ENCODE data around the gene SEBOX.

SEBOX gene, protein sequence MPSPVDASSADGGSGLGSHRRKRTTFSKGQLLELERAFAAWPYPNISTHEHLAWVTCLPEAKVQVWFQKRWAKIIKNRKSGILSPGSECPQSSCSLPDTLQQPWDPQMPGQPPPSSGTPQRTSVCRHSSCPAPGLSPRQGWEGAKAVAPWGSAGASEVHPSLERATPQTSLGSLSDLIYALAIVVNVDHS

GRCh38 chr17:28364665-28365363 is at the start of gene SEBOX:
SEBOX (minus strand) TSS chr17:28365199; CDS start chr17:28365151, 48 bp downstream.
- FAIRE-seq: no peak
- no peak for DNase-seq (ENCODE audit: low spot score)

DNA sequence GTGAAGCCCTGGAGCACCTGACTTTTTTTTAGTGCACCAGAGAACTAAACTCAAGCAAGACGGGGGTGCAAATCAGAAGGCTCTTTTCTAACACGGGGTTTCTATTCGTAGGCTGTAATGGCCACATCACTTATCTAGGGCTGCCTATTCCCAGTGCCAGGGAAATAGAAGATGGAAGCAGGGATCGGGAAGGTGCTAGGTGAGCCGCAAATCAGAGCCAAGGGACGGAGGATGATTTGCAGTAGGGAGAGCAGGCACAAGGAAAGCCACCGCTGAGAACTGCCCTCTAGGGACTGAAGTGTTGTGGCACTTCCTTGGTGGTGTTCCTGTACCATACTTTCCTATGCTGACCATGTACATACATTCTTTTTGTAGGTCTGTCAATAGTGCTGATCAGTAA is 48.8 kb upstream of the SEBOX start:
- FAIRE-seq: no peak
- no peak for DNase-seq (ENCODE audit: low spot score)

DNA sequence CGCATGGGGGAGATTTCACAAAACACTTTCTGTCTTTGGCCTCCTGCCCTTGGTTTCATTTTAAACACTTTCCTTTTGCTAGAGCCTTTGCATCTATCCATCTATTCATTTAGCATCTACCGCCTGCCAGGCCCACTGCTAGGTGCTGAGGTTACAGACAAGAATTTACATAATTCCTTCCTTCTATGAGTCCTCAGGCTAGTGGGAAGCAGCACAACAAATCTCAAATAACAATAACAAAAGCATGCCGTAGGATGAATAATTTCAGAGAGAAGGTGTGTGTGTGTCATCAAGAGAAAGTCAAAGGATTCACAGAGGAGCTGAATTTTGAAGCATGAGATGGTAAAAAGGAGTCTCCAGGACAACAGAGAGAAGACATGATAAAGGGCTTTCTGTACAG is 47.1 kb upstream of the SEBOX start:
- FAIRE-seq: no peak
- no peak for DNase-seq (ENCODE audit: low spot score)

GRCh38 chr17:28407974-28408306 is 42.9 kb upstream of the SEBOX start:
- no peak for DNase-seq (ENCODE audit: low spot score)
- FAIRE-seq: no peak

DNA sequence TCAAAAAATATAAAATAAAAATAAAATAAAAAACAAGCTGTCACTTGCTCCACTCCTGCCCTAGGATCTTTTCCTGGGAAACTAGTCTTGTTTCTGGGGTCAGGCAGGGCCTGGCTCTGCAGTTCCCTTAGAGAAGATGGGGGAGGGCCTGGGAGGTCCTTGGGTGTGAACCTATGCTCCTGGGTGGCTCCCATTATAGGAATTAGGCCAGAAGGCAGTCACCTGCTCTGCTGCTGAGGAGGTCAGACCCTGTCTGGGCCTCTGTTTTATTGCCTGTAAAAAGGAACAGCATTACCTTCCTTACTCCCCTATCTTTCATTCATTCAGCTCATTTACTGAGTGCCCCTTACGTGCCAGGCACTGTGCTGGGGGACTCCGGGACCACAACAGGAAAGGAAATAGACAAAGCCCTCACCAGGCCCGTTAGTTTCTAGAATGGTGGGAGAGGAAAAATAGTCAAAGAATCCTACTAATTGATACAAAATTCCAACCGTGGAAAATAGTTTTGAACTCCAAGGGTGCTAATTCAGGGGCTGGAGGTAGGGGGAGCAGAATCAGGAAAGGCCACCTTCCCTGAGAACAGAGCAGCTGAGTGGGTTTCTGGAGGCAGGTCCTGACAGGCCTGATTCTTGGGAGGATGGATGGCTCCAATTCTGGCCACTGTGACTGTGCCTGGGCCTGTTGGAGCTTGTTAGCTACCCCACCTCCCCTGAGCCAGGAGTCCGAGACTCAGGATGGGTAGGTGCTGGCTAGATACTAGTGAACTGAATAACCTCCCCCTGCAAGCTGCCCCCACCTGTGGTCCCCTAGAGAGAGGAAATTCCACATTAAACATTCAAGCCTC is 42.4 kb upstream of the SEBOX start:
- DNase-seq (ENCODE audit: low spot score): peak; percentile 26
- no peak for FAIRE-seq

DNA sequence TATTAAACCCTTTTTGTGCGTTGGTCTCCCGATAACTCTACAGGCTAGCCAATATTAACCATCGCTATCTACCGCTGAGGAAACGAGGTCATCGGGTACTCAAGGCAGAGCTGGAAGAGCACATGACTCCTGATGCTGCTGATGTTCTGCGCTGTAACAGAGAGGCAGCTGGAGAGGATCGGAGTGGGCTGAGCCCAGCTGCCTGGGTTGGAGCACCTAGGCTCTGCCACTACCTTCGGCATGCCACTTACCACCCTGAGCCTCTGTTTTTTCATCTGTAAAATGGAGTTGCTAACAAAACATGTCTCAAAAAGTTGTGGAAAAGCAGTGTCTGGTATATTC is 41.4 kb upstream of the SEBOX start:
- no peak for FAIRE-seq
- no peak for DNase-seq (ENCODE audit: low spot score)

DNA sequence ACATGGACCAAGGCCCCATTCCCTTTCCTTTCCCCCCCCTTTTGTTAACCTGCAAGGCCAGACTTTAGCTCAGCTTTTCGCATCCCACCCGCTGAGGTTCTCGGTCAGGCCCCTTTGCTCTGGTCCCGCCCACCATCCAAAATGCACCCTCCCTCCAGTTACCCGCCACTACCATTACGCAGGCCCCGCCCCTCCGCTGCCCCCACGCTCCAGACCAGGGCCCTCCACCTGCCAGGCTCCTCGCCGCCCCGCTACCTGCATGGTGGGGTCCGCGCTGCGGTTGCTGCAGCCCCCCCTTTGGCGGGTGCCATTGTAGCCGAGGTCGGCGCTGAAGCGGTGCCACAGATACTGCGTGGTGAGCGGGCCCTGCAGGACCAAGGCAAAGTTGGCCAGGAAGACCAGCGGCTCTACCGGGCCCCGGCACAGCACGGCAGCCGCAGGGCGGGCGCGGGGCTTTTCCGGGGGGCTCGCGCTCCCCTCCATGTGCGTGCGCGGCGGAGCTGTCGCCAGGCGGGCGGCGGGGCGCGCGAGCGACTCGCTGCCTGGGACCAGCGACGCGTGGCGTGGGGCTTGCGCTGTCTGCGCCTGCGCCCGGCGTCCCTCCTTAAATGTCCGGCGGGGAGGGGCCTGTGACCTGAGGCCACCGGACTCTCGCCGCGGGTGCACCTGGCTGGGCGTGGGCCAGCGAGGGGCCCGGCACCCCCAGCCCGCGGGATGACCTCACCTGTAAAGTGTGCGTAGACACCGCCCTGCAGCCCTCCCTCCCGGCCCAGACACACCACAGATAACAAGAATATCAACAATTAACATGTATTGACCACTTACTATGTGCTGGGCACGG is 40.9 kb upstream of the SEBOX start, which contains the start of gene SLC46A1:
SLC46A1 (minus strand) TSS at position 581 of the 841 bp plus-strand sequence; CDS start at position 483, 98 bp downstream.
- DNase-seq (ENCODE audit: low spot score) (peak; percentile 73), FAIRE-seq (peak; percentile 20)

- DNase-seq (ENCODE audit: low spot score) (no peak), FAIRE-seq (no peak)
These were observed 40.0 kb upstream of the SEBOX start for GRCh38 chr17:28404812-28405570.

DNA sequence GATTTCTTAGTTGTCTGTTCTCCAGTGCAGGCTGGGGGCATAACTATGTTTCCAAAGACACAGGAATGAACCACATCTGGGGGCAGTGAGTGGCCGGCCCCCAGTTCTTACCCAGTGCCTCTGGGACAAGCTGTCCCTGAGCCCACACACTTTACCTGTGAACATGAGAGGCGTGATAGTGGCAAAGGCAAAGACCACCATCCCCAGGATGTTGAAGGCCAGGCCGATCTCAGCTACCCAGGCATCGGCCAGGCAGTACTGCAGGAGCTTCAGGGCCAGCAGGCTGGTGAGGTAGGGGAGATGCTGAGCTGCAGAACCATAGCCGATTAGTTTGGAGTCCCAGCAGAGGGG is 39.4 kb upstream of the SEBOX start:
- no peak for FAIRE-seq

DNA sequence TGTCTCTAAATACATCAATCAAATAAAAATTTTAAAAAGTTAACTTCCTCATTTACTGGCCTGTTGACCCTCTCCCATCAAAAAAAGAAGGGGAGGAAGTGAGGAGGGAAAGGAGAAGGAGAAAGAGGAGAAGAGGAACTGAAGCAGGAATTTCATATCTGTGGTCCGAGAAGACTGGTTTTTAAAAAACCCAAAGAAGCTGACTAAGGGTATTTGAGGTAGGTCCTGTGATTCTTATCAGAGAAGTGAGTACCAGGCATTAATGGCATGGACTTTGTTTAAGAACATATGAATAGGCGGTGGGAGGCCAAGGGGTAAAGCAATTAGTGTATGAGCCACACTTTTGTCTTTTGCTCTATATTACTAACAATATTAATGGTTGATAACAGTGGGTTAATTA is 39.0 kb upstream of the SEBOX start:
- DNase-seq (ENCODE audit: low spot score) (no peak), FAIRE-seq (no peak)

More for the DNA sequence above, 39.4 kb upstream of the SEBOX start:
- DNase-seq (ENCODE audit: low spot score): no peak

DNA sequence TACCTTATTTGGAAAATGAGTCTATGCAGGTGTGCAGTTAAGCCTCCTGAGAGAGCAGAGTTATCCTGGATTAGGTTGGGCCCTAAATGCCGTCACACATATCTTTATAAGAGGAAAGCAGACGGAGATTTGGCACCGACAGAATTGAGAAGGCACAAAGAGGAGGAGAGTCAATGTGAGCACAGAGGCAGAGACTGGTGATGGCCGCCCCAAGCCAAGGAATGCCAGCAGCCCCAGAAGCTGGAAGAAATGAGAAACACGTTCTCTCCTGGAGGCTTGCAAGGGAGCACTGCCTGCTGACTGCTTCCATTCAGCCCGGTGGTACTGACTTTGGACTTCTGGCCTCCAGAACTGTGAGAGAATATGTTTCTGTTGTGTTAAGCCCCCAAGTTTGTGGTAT is 37.8 kb upstream of the SEBOX start:
- FAIRE-seq (no peak), DNase-seq (ENCODE audit: low spot score) (no peak)

GRCh38 chr17:28402224-28402630 is 37.2 kb upstream of the SEBOX start:
- no peak for FAIRE-seq

GRCh38 chr17:28399808-28400207 is 34.8 kb upstream of the SEBOX start:
- DNase-seq (ENCODE audit: low spot score): no peak
- no peak for FAIRE-seq

More at GRCh38 chr17:28402224-28402630, 37.2 kb upstream of the SEBOX start:
- DNase-seq (ENCODE audit: low spot score): no peak

GRCh38 chr17:28398280-28398981 is 33.4 kb upstream of the SEBOX start:
- FAIRE-seq (no peak), DNase-seq (ENCODE audit: low spot score) (no peak)

DNA sequence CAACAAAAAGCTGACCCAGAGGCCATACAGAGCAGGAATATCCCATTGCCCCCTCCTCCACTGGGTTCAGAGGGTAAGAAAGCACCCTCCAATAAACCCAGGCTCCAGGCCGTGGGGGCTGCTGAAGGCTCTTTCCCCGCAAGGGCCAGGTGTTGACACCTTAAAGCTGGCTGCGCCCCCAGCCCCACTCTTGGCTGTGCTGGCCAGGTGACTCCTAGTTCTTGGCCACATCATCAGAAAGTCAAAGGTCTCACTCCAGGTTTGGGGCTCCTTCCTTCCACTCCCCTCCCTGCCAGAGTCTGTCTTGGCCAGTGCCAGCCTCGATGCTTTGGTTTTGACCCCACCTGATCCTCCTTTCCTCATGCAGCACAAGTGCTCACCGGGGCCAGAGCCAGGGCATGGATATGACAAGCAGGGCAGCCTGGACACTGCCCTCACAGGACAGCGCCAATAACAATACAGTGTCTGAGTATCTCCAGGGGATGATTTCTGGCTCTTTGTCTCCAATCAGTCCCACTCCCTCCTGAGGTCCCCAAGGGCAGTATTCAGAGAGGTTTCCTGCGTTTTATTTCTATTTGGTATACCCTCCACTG is 32.8 kb upstream of the SEBOX start:
- no peak for FAIRE-seq

DNA sequence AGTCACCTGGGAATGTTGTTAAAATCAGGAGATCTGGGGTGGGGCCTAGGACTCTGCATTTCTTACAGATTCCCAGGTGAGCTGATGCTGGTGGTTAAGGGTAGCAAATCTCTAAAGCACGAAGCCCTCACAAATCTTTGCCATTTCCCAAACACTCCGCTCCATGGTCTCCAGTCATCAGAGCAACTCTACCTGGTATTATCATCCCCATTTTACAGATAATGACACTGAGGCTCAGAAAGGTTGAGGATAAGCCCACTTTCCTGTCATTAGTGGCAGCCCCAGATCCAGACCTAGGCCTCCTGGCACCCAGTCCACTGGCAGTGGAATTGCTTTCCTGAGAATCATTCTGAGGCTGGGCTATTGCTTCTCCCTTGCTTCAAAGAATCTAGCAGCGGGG is 32.3 kb upstream of the SEBOX start:
- no peak for FAIRE-seq
- DNase-seq (ENCODE audit: low spot score): no peak

More for the DNA sequence above, 32.8 kb upstream of the SEBOX start:
- DNase-seq (ENCODE audit: low spot score): no peak

- FAIRE-seq (no peak), DNase-seq (ENCODE audit: low spot score) (no peak)
These were observed 31.7 kb upstream of the SEBOX start for GRCh38 chr17:28396635-28397239.

GRCh38 chr17:28395968-28396367 is 31.0 kb upstream of the SEBOX start:
- DNase-seq (ENCODE audit: low spot score) (no peak), FAIRE-seq (no peak)

GRCh38 chr17:28395426-28395825 is 30.4 kb upstream of the SEBOX start:
- DNase-seq (ENCODE audit: low spot score): no peak
- no peak for FAIRE-seq
